Endothelial cell of umbilical vein (primary cell): ENCODE data around the gene ITPR1. TPM values are rescaled to one million over a fixed set of nuclear protein-coding genes. Genes with fewer than 3 reads are reported as not detected.

Experiments
- BruUV-seq: library from RNA; stranded (reverse); fragments of 400-500 nt; replicated peaks from 2 replicates; lab custom pipeline; 2021; lab: Mats Ljungman, UMichigan
- CTCF ChIA-PET: fragments of 300-600, 350-600 bp; sonication (Branson Sonifier 250); formaldehyde crosslinking; loops from one replicate; lab custom pipeline; 2021; ENCODE audit warnings: antibody characterized with exemption, inconsistent platforms; lab: Charles Lee
- POLR2A ChIA-PET: fragments of 300-600, 350-600 bp; sonication (Branson Sonifier 250); formaldehyde crosslinking; loops from one replicate; lab custom pipeline; 2021; ENCODE audit warnings: antibody characterized with exemption, inconsistent platforms; lab: Charles Lee
- DNase-seq: peaks from one replicate; pipeline ENCODE4 v3.0.0-alpha.2; 2011; ENCODE audit warnings: low read depth, low spot score
- FAIRE-seq: peaks from 2 replicates; lab custom pipeline; 2011; peaks lifted over from hg19 to GRCh38; lab: Jason Lieb, UNC
- H2AFZ ChIP-seq: 2 replicates; pipeline ENCODE4 v1.6.0; 2012; ENCODE audit warnings: low read depth, low read length, control low read depth, inconsistent platforms
- H3K27ac ChIP-seq: 2 replicates; pipeline ENCODE4 v1.5.1; 2011; ENCODE audit warnings: low read depth, mild to moderate bottlenecking, control low read depth, low read length, moderate library complexity; ENCODE audit not compliant: insufficient read depth
- H3K27me3 ChIP-seq, 2 experiments: 2 replicates each; pipeline versions ENCODE4 v1.6.0 to v1.6.1; 2011; ENCODE audit warnings: low read length in 2 of 2, mixed read lengths in 1 of 2; ENCODE audit not compliant: control insufficient read depth in 2 of 2, insufficient read depth in 2 of 2
- H3K36me3 ChIP-seq, 2 experiments: 2 replicates in 1 of 2; 3 replicates in 1 of 2; pipeline ENCODE4 v1.5.1; 2011; ENCODE audit warnings: low read length in 2 of 2, mild to moderate bottlenecking in 1 of 2, moderate library complexity in 1 of 2; ENCODE audit not compliant: control insufficient read depth in 2 of 2, insufficient read depth in 2 of 2; ENCODE audit errors: extremely low read depth in 1 of 2
- H3K4me1 ChIP-seq: 3 replicates; pipeline ENCODE4 v1.5.1; 2011; ENCODE audit warnings: mild to moderate bottlenecking, low read length; ENCODE audit not compliant: control insufficient read depth, insufficient read depth; ENCODE audit errors: extremely low read depth
- H3K4me2 ChIP-seq: 2 replicates; pipeline ENCODE4 v1.6.1; 2011; ENCODE audit warnings: low read length, control low read depth, mixed read lengths; ENCODE audit not compliant: insufficient read depth
- H3K4me3 ChIP-seq, 3 experiments: fragments of 200-600 bp in 1 of 3; sonication (generic), shearing (Covaris generic) in 1 of 3; replicated peaks in 1 of 3; 2 replicates each; pipeline ENCODE4 v1.5.1; 2011 to 2016; ENCODE audit warnings: control low read depth in 3 of 3, low read length in 3 of 3, mild to moderate bottlenecking in 2 of 3, inconsistent platforms in 1 of 3, low read depth in 1 of 3, moderate library complexity in 1 of 3; ENCODE audit not compliant: insufficient read depth in 1 of 3
- H3K79me2 ChIP-seq: 2 replicates; pipeline ENCODE4 v1.6.0; 2012; ENCODE audit warnings: low read length, inconsistent platforms; ENCODE audit not compliant: control insufficient read depth, insufficient read depth
- H3K9ac ChIP-seq: replicated peaks from 2 replicates; pipeline ENCODE3; 2011; ENCODE audit warnings: low read length, control low read depth; ENCODE audit not compliant: insufficient read depth; ENCODE audit errors: extremely low read depth
- H3K9me1 ChIP-seq: replicated peaks from 3 replicates; pipeline ENCODE4 v1.6.0; 2011; ENCODE audit warnings: mild to moderate bottlenecking, low read length; ENCODE audit not compliant: control insufficient read depth, insufficient read depth; ENCODE audit errors: extremely low read depth
- H3K9me3 ChIP-seq: replicated peaks from 2 replicates; pipeline ENCODE4 v1.5.1; 2012; ENCODE audit warnings: low read length, inconsistent platforms; ENCODE audit not compliant: control insufficient read depth, insufficient read depth
- H4K20me1 ChIP-seq: replicated peaks from 2 replicates; pipeline ENCODE3; 2011; ENCODE audit warnings: mild to moderate bottlenecking, low read length; ENCODE audit not compliant: control insufficient read depth, insufficient read depth; ENCODE audit errors: extremely low read depth
- CTCF ChIP-seq, 2 donors: IDR thresholded peaks; 1 replicate in 1 of 2; 2 replicates in 1 of 2; pipeline ENCODE4 v1.5.1; 2011; ENCODE audit warnings: low read length in 2 of 2, mild to moderate bottlenecking in 2 of 2, moderate library complexity in 2 of 2, control low read depth in 1 of 2, inconsistent platforms in 1 of 2, low read depth in 1 of 2; ENCODE audit not compliant: insufficient read depth in 1 of 2; ENCODE audit errors: extremely low read depth in 1 of 2
- EZH2 ChIP-seq: IDR thresholded peaks from 2 replicates; pipeline ENCODE4 v1.6.1; 2012; ENCODE audit warnings: borderline replicate concordance, low read depth, mild to moderate bottlenecking, moderate library complexity, low read length, inconsistent platforms; ENCODE audit not compliant: severe bottlenecking
- FOS ChIP-seq: IDR thresholded peaks from 2 replicates; pipeline ENCODE4 v1.6.1; 2011; ENCODE audit warnings: mild to moderate bottlenecking, low read length, moderate library complexity, borderline replicate concordance; ENCODE audit not compliant: insufficient read depth
- GATA2 ChIP-seq: IDR thresholded peaks from 2 replicates; pipeline ENCODE4 v1.7.0; 2011; ENCODE audit warnings: low read depth, mild to moderate bottlenecking, moderate library complexity, mixed read lengths, low read length; ENCODE audit not compliant: insufficient read length, insufficient read depth
- JUN ChIP-seq: IDR thresholded peaks from 2 replicates; pipeline ENCODE4 v1.6.1; 2011; ENCODE audit warnings: borderline replicate concordance, low read depth; ENCODE audit not compliant: insufficient read length, insufficient read depth
- MAX ChIP-seq: IDR thresholded peaks from 2 replicates; pipeline ENCODE4 v1.6.1; 2011; ENCODE audit not compliant: insufficient read depth, insufficient read length
- MYC ChIP-seq: IDR thresholded peaks from one replicate; pipeline ENCODE4 v1.6.1; 2011; ENCODE audit warnings: mild to moderate bottlenecking, low read depth, low read length
- POLR2A ChIP-seq: IDR thresholded peaks from 2 replicates; pipeline ENCODE4 v1.6.1; 2012; ENCODE audit warnings: low read depth, mild to moderate bottlenecking, control low read depth, low read length
- POLR2AphosphoS5 ChIP-seq: IDR thresholded peaks from 2 replicates; pipeline ENCODE4 v1.6.1; 2012; ENCODE audit warnings: low read depth, mild to moderate bottlenecking, control low read depth, low read length, moderate library complexity; ENCODE audit not compliant: insufficient read depth
- dilution Hi-C: fragments of 300-500 bp; cut with MboI; formaldehyde crosslinking; loops from one replicate; pipeline ENCODE4 v1.15.0; 2019; ENCODE audit warnings: low sequenced_read_pairs; ENCODE audit not compliant: extremely low pct_ligation_motif_present
- intact Hi-C: fragments of 100-400 bp; cut with micrococcal nuclease; formaldehyde crosslinking; loops from one replicate; pipeline ENCODE4 v1.10.0; 2022
- polyA plus RNA-seq, 4 experiments: library from polyadenylated mRNA; depleted of rRNA in 3 of 4; stranded (reverse) in 3 of 4; unstranded in 1 of 4; fragments of >200 nt; gene quantifications; 2 replicates each; pipeline versions ENCODE4 v1.2.1 to v1.2.3, GENCODE V29; 2011 to 2012; ENCODE audit warnings: missing spikeins in 1 of 4
- total RNA-seq: library from RNA; stranded (reverse); gene quantifications from 2 replicates; pipeline ENCODE4 v1.2.3, GENCODE V29; 2021

Gene ITPR1
- total and polyA plus RNA-seq, 2 donors (not counting 3 experiments of a cell fraction or from before 2014, with no cell fraction given): 5.1 to 16.1 TPM

GRCh38 chr3:4776399-4776979, 283.3 kb downstream of the ITPR1 start:
- no peaks in the 10 kb centered on the region for H4K20me1 ChIP-seq
- no peak for DNase-seq
- dilution Hi-C loops (no loop called here), intact Hi-C loops (no loop called here)
- POLR2A ChIA-PET: no interaction called here
- H3K4me3 ChIP-seq: no peak overlapping the region
- no peaks in the 10 kb centered on the region for H3K27me3 ChIP-seq
- H2AFZ ChIP-seq: no peak overlapping the region
- H3K36me3 ChIP-seq: no peaks in the 10 kb centered on the region
- TF ChIP-seq JUN (no peak), GATA2 (no peak), MYC (no peak), EZH2 (no peak)
- H3K79me2 ChIP-seq: no peaks in the 10 kb centered on the region
- CTCF ChIA-PET: no interaction called here
- no peak overlapping the region for H3K9ac ChIP-seq
- H3K4me2 ChIP-seq: no peak overlapping the region
- BruUV-seq: no TSS peak
- H3K4me1 ChIP-seq: peaks cover 4% of the 10 kb centered on the region
- no peak for FAIRE-seq
- no peaks in the 10 kb centered on the region for H3K9me1 ChIP-seq
- H3K27ac ChIP-seq: no peak overlapping the region
- H3K9me3 ChIP-seq: no peaks in the 10 kb centered on the region

- no peak overlapping the region for H2AFZ ChIP-seq
- DNase-seq (peak; percentile 54), FAIRE-seq (no peak)
- no peak overlapping the region for H3K27ac ChIP-seq
- no TSS peak for BruUV-seq
- peaks cover 4% of the 10 kb centered on the region for H3K4me1 ChIP-seq
- H3K9ac ChIP-seq: no peak overlapping the region
- dilution Hi-C loops: no loop called here
- H3K27me3 ChIP-seq: no peaks in the 10 kb centered on the region
- H3K4me3 ChIP-seq: no peak overlapping the region
- no peaks in the 10 kb centered on the region for H3K36me3 ChIP-seq
- no peaks in the 10 kb centered on the region for H4K20me1 ChIP-seq
- no peaks in the 10 kb centered on the region for H3K79me2 ChIP-seq
- no peak for TF ChIP-seq CTCF (IDR thresholded peaks at IDR 0.05; ENCODE audit: extremely low read depth in 1 of 2, insufficient read depth in 1 of 2, low read depth in 1 of 2, low read length in 2 of 2)
- no peak for TF ChIP-seq FOS
- TF ChIP-seq MAX: no peak
- no peak for TF ChIP-seq EZH2
- no peak for TF ChIP-seq POLR2AphosphoS5
- no peak for TF ChIP-seq POLR2A
- no peak for TF ChIP-seq MYC
- TF ChIP-seq JUN: no peak
- no peak for TF ChIP-seq GATA2
- H3K9me3 ChIP-seq: no peaks in the 10 kb centered on the region
- intact Hi-C loops: no loop called here
- no peaks in the 10 kb centered on the region for H3K9me1 ChIP-seq
- CTCF ChIA-PET: no interaction called here
- no peak overlapping the region for H3K4me2 ChIP-seq
- POLR2A ChIA-PET: no interaction called here
Observed at GRCh38 chr3:4776980-4777581, 283.9 kb downstream of the ITPR1 start.
